Neural progenitor cell (in vitro differentiated cells): ENCODE data around the gene EXOSC5.

Source experiments
- EZH2 ChIP-seq: fragments of 200-600 bp; sonication (generic); IDR thresholded peaks from 2 replicates; pipeline ENCODE4 v1.6.1; 2017; ENCODE audit warnings: antibody characterized with exemption, mild to moderate bottlenecking, moderate library complexity
- TF ChIP-seq, protein P1 (sequence below): fragments of 200-600 bp; sonication (generic); IDR thresholded peaks from 2 replicates; pipeline ENCODE4 v1.5.1; 2017; ENCODE audit warnings: antibody characterized with exemption, mild to moderate bottlenecking

DNA sequence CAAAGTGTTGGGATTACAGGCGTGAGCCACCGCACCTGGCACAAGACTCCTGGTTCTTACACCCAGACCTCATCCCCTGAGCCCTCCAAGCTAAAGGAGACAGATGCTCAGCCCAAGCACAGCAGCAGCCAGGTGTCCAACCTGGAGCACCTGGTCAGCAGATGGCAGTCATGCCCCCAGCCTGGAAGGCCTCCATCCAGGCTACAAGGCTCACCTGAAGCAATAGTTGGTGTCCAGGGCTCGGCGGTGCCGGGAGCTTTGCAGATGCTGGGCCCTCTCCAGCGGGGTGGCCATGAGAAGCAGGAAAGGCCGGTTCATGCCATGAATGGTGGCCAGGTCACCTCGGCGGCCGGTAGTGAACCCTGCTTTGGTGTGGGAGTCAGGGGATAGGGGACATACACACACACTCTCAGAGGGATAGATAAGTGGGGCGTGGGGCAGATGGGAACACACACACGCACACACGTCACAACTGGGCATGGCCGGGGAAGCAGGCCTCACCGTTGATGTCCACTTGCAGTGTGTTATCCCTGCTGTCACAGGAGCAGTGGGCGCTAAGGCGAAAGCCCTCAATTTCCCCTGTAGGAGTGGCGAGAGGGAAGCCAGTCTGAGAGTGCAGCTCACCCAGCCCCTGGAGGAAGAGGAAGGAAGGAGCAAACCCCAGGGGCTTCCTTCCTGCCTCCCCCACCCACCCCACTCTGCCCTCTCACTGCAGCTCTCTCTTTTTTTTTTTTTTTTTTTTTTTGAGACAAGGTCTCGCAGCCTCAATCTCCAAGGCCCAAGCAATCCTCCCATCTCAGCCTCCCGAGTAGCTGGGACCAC is 55.3 kb downstream of the EXOSC5 start:
- no peak for TF ChIP-seq EZH2
- TF ChIP-seq, protein P1, sequence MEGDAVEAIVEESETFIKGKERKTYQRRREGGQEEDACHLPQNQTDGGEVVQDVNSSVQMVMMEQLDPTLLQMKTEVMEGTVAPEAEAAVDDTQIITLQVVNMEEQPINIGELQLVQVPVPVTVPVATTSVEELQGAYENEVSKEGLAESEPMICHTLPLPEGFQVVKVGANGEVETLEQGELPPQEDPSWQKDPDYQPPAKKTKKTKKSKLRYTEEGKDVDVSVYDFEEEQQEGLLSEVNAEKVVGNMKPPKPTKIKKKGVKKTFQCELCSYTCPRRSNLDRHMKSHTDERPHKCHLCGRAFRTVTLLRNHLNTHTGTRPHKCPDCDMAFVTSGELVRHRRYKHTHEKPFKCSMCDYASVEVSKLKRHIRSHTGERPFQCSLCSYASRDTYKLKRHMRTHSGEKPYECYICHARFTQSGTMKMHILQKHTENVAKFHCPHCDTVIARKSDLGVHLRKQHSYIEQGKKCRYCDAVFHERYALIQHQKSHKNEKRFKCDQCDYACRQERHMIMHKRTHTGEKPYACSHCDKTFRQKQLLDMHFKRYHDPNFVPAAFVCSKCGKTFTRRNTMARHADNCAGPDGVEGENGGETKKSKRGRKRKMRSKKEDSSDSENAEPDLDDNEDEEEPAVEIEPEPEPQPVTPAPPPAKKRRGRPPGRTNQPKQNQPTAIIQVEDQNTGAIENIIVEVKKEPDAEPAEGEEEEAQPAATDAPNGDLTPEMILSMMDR: no peak
